PC-3 (cell line): ENCODE measurements around the gene POMZP3. TPM values are rescaled to one million over a fixed set of nuclear protein-coding genes. Genes with fewer than 3 reads are reported as not detected.
A peak's percentile ranks its signal among the peaks of the same experiment; 100 is the strongest.
"Not testable (repeated sequence)": the region's sequence is repeated elsewhere in the genome, so short reads cannot be mapped to it uniquely, and the experiment has no call there.

Experiments used
- ATAC-seq: fragments of 200-7000 bp; cut with Tn5 transposase; 2 replicates; pipeline ENCODE4 v1.9.1; 2020; ENCODE audit warnings: mild to moderate bottlenecking, moderate library complexity
- BruUV-seq: library from RNA; stranded (reverse); fragments of 400-500 nt; replicated peaks from 2 replicates; lab custom pipeline; 2021; lab: Mats Ljungman, UMichigan
- CTCF ChIA-PET: fragments of 300-600 bp; sonication (Branson Sonifier 250); formaldehyde crosslinking; loops from one replicate; lab custom pipeline; 2022; ENCODE audit warnings: antibody characterized with exemption; lab: Charles Lee
- POLR2A ChIA-PET: fragments of 300-600 bp; sonication (Branson Sonifier 250); formaldehyde crosslinking; loops from one replicate; lab custom pipeline; 2022; ENCODE audit warnings: antibody characterized with exemption; ENCODE audit not compliant: unreplicated experiment; lab: Charles Lee
- DNase-seq: peaks from one replicate; pipeline ENCODE4 v3.0.0-alpha.2; 2015
- H2AFZ ChIP-seq: fragments of 300-600 bp; sonication (generic); 2 replicates; pipeline ENCODE4 v1.6.0; 2016; ENCODE audit warnings: antibody characterized with exemption, low read length
- H3F3A ChIP-seq: fragments of 300-600 bp; sonication (generic); one replicate; pipeline ENCODE4 v1.6.0; 2017; ENCODE audit warnings: antibody characterized with exemption, low read length, control low read depth, mild to moderate bottlenecking; ENCODE audit not compliant: unreplicated experiment
- H3K27ac ChIP-seq: fragments of 300-600 bp; sonication (generic); 2 replicates; pipeline ENCODE4 v1.5.1; 2016; ENCODE audit warnings: mild to moderate bottlenecking, low read length
- H3K27me3 ChIP-seq: fragments of 300-600 bp; sonication (generic); 2 replicates; pipeline ENCODE4 v1.6.1; 2016; ENCODE audit warnings: low read length, mixed read lengths
- H3K36me3 ChIP-seq: fragments of 300-600 bp; sonication (generic); 2 replicates; pipeline ENCODE4 v1.6.1; 2016; ENCODE audit warnings: low read depth, mixed run types, low read length, mixed read lengths
- H3K4me1 ChIP-seq: fragments of 300-600 bp; sonication (generic); 2 replicates; pipeline ENCODE4 v1.5.1; 2016; ENCODE audit warnings: low read length; ENCODE audit not compliant: insufficient read depth
- H3K4me2 ChIP-seq: fragments of 300-600 bp; sonication (generic); 2 replicates; pipeline ENCODE4 v1.6.0; 2016; ENCODE audit warnings: low read length
- H3K4me3 ChIP-seq: fragments of 300-600 bp; sonication (generic); 2 replicates; pipeline ENCODE4 v1.5.1; 2016; ENCODE audit warnings: mild to moderate bottlenecking, low read length, mixed read lengths
- H3K79me2 ChIP-seq: fragments of 300-600 bp; sonication (generic); 2 replicates; pipeline ENCODE4 v1.6.1; 2017; ENCODE audit warnings: low read length, mixed read lengths
- H3K9ac ChIP-seq: fragments of 300-600 bp; sonication (generic); 2 replicates; pipeline ENCODE4 v1.6.0; 2016; ENCODE audit warnings: mild to moderate bottlenecking, low read length
- H3K9me2 ChIP-seq: fragments of 300-600 bp; sonication (generic); replicated peaks from 2 replicates; pipeline ENCODE4 v1.6.1; 2016; ENCODE audit warnings: mixed run types, low read length, mixed read lengths
- H3K9me3 ChIP-seq: fragments of 300-600 bp; sonication (generic); 2 replicates; pipeline ENCODE4 v1.6.1; 2016; ENCODE audit warnings: low read length, mixed read lengths
- H4K20me1 ChIP-seq: fragments of 300-600 bp; sonication (generic); 2 replicates; pipeline ENCODE4 v1.6.1; 2016; ENCODE audit warnings: low read length, mixed read lengths
- intact Hi-C: fragments of 100-400 bp; cut with micrococcal nuclease; formaldehyde crosslinking; loops from 2 replicates; pipeline ENCODE4 v1.9.0; 2023
- total RNA-seq: library from RNA; depleted of rRNA; stranded (reverse); fragments of >200 nt; gene quantifications from 2 replicates; pipeline ENCODE4 v1.2.3, GENCODE V29; 2014

Gene POMZP3
- total RNA-seq, 1 experiment from 2014 or later, result 5.9 TPM

DNA sequence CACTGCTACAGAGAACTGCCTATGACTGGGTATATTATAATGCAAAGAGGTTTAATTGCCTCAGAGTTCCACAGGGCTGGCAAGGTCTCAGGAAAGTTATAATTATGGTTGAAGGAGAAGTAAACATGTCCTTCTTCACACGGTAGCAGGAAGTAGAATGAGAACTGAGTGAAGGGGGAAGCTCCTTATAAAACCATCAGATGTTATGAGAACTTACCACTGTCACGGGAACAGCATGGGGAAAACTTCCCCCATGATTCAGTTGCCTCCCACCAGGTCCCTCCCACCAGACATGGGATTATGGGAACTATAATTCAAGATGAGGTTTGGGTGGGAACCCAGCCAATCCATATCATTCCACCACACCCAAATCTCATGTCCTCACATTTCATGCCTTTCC is 34.4 kb downstream of the POMZP3 start:
- ATAC-seq, H3K9ac ChIP-seq, H4K20me1 ChIP-seq, H3K27me3 ChIP-seq, POLR2A ChIA-PET, H3K4me2 ChIP-seq, CTCF ChIA-PET, H3K36me3 ChIP-seq, H2AFZ ChIP-seq, H3K27ac ChIP-seq, BruUV-seq, DNase-seq, H3K4me3 ChIP-seq, H3K9me2 ChIP-seq, H3F3A ChIP-seq, intact Hi-C loops, H3K9me3 ChIP-seq: not testable (repeated sequence)
- peaks cover 37% of the 10 kb centered on the region for H3K79me2 ChIP-seq
- peaks cover 14% of the 10 kb centered on the region for H3K4me1 ChIP-seq

DNA sequence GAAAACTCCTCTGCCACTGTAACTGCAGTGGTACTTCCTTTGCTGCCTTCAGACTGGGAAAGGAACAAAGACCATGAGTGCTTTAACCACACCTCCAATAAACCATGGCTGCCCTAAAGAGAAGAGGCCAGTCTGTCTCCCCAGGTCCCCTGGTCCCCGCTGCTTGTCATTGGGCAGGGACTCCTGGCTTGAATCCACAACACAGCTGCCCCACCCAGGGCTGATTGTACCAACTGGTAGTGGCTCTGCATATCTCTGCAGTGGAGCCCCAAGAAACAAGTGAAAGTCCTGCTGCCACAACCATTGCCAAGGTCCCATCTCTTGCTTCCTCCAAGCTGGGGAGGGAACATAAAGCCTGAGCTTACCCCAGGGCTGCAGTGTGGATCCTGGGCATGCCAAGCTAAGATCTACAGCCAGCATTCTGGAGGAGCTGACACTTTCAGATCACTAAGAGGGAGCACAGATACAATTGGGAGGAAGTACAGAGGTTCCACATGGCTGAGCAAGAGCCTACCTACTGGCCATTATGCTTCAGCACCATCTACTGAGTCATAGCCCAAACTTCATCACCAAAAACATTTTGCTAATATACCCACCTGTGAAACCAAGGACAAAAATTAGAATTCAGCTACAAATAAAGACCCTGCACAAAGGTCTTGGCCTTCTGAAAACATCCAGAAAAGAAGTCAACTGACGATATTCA is 35.3 kb downstream of the POMZP3 start:
- H3K36me3 ChIP-seq, DNase-seq, H3K4me3 ChIP-seq, H3K27me3 ChIP-seq, ATAC-seq, H3K9me3 ChIP-seq, H3K4me2 ChIP-seq, H3K27ac ChIP-seq, H4K20me1 ChIP-seq, H2AFZ ChIP-seq, H3K9ac ChIP-seq, CTCF ChIA-PET, H3K9me2 ChIP-seq, BruUV-seq, H3F3A ChIP-seq, POLR2A ChIA-PET, intact Hi-C loops: not testable (repeated sequence)
- Histone ChIP-seq H3K4me1 (peaks cover 23% of the 10 kb centered on the region), H3K79me2 (peaks cover 45% of the 10 kb centered on the region)

- H2AFZ ChIP-seq, DNase-seq, intact Hi-C loops, CTCF ChIA-PET, H3K4me3 ChIP-seq, H3K9me2 ChIP-seq, ATAC-seq, POLR2A ChIA-PET, H3F3A ChIP-seq, H4K20me1 ChIP-seq, H3K9ac ChIP-seq, H3K27me3 ChIP-seq, H3K4me2 ChIP-seq, BruUV-seq, H3K27ac ChIP-seq, H3K36me3 ChIP-seq, H3K9me3 ChIP-seq: not testable (repeated sequence)
- peaks cover 52% of the 10 kb centered on the region for H3K79me2 ChIP-seq
- peaks cover 31% of the 10 kb centered on the region for H3K4me1 ChIP-seq
Measured at GRCh38 chr7:76591033-76591432, 36.0 kb downstream of the POMZP3 start.

- peak; percentile 78 for ATAC-seq
- DNase-seq, POLR2A ChIA-PET, H3F3A ChIP-seq, H3K4me3 ChIP-seq, H4K20me1 ChIP-seq, H3K9me3 ChIP-seq, BruUV-seq, intact Hi-C loops, H3K36me3 ChIP-seq, H3K9me2 ChIP-seq, H3K27me3 ChIP-seq, CTCF ChIA-PET, H2AFZ ChIP-seq, H3K4me2 ChIP-seq: not testable (repeated sequence)
- Histone ChIP-seq H3K9ac (peak overlapping the region; percentile 66; the same call in 1 of the 2 replicates), H3K4me1 (peaks cover 52% of the 10 kb centered on the region), H3K79me2 (peaks cover 76% of the 10 kb centered on the region), H3K27ac (peak overlapping the region; percentile 90)
Measured at GRCh38 chr7:76588586-76588985, 38.5 kb downstream of the POMZP3 start.

- H2AFZ ChIP-seq, H3K9me2 ChIP-seq, CTCF ChIA-PET, H3K36me3 ChIP-seq, H4K20me1 ChIP-seq, BruUV-seq, intact Hi-C loops, H3F3A ChIP-seq, H3K9me3 ChIP-seq, H3K4me3 ChIP-seq, H3K27me3 ChIP-seq, POLR2A ChIA-PET: not testable (repeated sequence)
- Histone ChIP-seq H3K27ac (peak overlapping the region; percentile 84), H3K79me2 (peaks cover 72% of the 10 kb centered on the region), H3K4me2 (peak overlapping the region; percentile 17; the same call in 1 of the 2 replicates), H3K9ac (peak overlapping the region; percentile 49; the same call in 1 of the 2 replicates), H3K4me1 (peaks cover 66% of the 10 kb centered on the region)
- peak; percentile 53 for DNase-seq
- peak; percentile 17 for ATAC-seq
Measured at GRCh38 chr7:76586585-76587315, 40.3 kb downstream of the POMZP3 start.

- Histone ChIP-seq H3K4me1 (peaks cover 68% of the 10 kb centered on the region), H3K79me2 (peaks cover 55% of the 10 kb centered on the region), H3K27ac (peak overlapping the region; percentile 89), H3K9ac (peak overlapping the region; percentile 63), H3K4me2 (peak overlapping the region; percentile 55)
- H3K9me2 ChIP-seq, intact Hi-C loops, H3K4me3 ChIP-seq, H3F3A ChIP-seq, H2AFZ ChIP-seq, H4K20me1 ChIP-seq, ATAC-seq, H3K27me3 ChIP-seq, POLR2A ChIA-PET, H3K36me3 ChIP-seq, H3K9me3 ChIP-seq, CTCF ChIA-PET: not testable (repeated sequence)
- DNase-seq, result peak; percentile 40
- TSS peak; percentile 17 for BruUV-seq
Measured at GRCh38 chr7:76583636-76584281, 43.3 kb downstream of the POMZP3 start.
